GM18909 (cell line): ENCODE results near the gene DENND6A.
"Not testable (repeated sequence)": the region's sequence is repeated elsewhere in the genome, so short reads cannot be mapped to it uniquely, and the experiment has no call there.

ENCODE experiments used
- ATAC-seq: cut with Tn5 transposase; IDR thresholded peaks from one replicate; pipeline ENCODE4 v1.9.1; 2021; ENCODE audit warnings: mild to moderate bottlenecking; ENCODE audit not compliant: unreplicated experiment, poor library complexity

The DENND6A gene, protein sequence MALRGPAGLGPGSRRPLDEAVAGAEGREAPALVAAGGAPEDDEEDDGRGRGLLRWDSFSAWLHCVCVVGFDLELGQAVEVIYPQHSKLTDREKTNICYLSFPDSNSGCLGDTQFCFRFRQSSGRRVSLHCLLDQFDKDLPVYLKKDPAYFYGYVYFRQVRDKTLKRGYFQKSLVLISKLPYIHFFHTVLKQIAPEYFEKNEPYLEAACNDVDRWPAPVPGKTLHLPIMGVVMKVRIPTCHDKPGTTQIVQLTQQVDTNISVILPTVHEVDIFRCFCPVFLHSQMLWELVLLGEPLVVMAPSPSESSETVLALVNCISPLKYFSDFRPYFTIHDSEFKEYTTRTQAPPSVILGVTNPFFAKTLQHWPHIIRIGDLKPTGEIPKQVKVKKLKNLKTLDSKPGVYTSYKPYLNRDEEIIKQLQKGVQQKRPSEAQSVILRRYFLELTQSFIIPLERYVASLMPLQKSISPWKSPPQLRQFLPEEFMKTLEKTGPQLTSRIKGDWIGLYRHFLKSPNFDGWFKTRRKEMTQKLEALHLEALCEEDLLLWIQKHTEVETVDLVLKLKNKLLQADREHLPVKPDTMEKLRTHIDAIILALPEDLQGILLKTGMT

DNA sequence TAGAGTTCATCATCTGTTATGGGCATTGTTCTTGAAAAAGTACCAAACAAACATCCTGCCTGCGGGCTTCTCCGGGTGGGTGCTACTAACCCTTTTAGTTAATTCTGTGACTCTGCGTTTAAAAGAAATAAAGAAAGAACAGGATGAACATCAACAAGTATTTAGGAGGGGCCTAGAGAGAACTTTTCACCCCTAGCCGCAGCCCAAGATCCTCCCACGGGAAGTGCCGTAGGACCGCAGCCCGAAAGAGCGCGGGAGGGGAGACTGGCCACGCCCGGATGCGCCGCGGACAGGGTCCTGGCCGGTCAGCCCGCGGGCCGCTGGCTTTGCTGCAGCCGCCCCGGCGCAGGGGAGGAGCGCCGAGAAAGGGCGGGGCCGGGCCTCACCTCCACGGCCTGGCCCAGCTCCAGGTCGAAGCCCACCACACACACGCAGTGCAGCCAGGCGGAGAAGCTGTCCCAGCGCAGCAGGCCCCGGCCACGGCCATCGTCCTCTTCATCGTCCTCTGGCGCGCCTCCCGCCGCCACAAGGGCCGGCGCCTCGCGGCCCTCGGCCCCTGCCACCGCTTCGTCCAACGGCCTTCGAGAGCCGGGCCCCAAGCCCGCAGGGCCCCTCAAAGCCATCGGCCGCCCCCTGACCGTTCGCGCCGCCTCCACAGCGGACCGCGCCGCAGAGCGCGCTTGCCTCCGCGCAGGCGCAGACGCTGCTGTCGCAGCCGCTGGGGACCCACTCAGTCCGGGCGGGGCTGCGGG lies at the start of gene DENND6A:
TSS of gene DENND6A (minus strand) at position 682 of the 752 bp plus-strand sequence. CDS start at position 623, 59 bp downstream.
- peak; percentile 80 for ATAC-seq

DNA sequence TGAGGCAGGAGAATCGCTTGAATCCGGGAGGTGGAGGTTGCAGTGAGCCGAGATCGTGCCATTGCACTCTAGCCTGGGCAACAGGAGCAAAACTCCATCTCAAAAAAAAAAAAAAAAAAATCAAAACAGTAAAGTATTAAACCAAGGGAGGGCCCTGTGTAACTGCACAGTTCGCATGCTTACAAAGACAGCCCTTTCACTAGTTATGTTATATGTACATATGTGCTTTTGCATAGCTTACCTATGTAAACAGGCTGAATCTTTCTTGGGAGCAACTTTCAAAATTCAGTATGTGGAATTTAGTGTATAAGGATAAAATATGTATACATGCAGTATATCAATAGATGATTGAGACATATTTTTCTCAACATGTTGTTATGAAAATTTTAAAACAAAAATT lies 47.1 kb upstream of the DENND6A start:
- no peak for ATAC-seq

DNA sequence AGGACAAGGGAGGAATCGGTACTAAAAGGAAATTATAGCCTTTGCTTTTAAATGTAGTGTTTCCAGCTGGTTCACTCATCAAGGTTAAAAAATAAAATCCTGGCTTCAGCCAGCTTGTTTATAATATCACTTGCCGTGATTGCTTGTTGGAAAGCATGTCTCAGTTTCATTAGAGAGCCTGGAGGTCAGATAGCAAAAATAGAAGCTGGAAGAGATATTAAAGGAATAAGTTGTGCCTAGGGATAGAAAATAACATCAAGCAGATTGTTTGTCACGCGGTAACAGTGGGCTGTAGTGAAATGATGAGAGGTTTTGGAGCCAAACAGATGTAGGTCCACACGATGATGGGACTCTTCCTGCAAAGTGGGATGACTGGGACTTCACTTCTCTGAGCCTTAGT lies 45.5 kb upstream of the DENND6A start:
- no peak for ATAC-seq

DNA sequence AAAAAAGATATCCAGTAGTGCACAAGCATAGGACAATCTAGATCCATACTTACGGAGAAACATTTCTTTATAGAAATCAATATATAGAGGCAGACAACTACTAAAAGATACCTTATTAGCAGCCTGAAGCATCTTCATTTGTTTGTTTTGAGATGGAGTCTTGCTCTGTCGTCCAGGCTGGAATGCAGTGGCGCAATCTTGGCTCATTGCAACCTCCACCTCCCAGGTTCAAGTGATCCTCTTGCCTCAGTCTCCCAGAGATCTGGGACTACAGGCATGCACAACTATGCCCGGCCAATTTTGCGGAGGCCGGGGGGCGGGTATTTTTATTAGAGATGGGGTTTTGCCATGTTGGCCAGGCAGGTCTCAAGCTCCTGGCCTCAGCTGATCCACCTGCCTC lies 45.0 kb upstream of the DENND6A start:
- ATAC-seq, result no peak

DNA sequence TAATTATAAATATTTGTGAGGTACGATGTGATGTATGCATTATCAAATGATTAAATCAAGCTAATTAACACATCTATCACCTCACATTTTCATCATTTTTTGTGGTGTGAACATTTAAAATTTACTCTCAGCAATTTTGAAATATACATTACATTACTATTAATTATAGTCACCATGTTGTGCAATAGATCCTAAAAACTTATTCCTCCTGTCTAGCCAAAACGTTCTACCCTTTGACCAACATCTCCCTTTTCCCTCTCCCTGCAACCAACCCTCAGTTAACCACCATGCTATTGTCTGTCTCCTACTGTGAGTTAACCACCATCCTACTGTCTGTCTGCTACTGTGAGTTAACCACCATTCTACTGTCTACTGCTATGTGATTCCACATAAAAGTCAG lies 42.5 kb upstream of the DENND6A start:
- ATAC-seq, result no peak

DNA sequence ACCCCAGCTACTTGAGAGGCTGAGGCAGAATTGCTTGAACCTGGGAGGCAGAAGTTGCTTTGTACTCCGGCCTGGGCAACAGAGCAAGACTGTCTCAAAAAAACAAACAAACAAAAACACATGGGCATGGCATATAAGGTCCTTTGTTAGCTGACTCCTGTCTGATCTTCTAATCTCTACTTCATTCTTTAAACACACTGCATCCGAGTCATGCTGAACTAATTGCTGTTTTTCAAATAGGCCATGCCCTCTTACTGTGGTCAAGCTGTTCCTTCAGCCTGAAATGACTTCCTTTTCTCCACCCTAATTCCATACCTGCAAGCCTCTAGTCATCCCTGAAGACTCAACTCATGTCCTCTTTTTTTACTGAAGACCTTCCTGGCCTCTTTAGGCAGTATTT lies 40.9 kb upstream of the DENND6A start:
- ATAC-seq, result no peak

DNA sequence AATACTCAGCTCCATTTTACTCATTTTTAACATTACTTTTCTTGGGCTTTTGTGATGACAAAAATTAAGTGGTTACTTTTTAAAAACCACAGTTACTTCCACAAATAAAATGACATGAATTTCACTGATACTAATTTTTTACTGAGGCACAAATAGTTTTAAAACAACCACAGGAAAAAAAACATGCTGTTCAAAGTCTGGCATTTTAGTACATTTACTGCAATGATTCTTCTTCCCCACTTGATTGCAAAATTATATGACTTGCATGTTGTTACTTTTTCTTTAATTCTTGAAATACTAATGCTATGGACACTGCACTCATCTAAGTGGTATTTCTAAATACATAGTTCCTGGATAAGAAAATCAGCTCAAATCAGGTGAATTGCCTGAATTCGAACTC lies 38.4 kb upstream of the DENND6A start:
- no peak for ATAC-seq

DNA sequence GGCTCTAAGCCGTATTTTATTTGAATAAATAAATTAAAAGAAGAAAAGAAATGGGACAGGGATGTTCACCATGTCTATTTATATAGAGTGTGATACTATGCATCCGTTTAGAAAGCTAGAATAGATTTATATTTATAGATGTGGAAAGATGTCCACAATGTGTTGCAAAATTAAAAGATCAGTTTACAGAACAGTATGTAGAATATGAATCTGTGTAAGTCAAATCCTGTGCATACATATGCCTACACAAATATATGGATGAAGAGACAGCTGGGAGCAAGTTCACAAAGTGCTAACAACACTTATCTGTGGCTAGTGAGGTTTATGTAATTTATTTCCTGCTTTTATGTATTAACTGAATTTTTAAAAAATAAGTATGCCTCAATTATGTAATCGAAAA lies 37.8 kb upstream of the DENND6A start:
- ATAC-seq, result no peak

DNA sequence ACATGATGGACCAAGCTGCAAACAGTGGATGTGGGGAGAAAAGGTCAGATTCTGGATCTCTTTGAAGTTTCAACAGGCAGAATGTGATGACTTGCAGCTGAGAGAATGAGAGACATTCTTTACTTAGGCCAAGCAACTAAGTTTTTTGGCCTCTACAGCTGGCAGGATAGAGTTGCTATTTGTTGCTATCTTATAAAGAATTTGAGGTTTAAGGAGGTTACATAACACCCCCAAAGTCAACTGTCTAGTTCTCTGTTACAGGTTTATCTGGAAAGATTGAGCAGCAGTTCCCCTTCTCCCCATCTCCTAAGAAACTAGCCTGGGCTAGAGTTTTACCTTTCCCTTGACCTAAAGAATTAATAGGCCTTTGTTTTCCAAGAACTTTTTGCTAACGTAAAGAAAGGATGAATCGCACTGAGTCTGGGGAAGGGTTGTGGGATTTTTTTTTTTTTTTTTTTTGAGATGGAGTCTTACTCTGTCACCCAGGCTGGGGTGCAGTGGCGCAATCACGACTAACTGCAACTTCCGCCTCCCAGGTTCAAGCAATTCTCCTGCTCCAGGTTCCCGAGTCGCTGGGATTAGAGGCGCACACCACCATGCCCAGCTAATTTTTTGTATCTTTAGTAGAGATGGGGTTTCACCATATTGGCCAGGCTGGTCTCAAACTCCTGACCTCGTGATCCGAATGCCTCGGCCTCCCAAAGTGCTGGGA lies 36.6 kb upstream of the DENND6A start:
- no peak for ATAC-seq

DNA sequence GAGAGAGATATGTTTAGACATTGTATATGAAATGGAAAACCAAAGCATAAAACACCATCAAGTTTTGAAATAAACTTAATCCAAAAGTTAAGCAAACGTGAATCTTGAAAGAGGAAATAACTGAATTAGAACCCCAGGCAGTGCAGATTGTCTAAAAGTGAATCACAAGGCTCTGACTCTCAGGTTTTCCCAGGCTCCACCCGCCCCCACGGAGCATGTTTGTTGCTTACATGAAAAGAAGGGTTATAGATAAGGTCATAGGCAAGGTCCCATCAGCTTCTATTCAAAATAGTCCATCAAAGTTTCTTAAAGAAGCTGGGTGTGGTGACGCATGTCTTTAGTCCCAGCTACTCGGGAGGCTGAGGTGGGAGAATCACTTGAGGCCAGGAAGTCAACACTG lies 34.2 kb upstream of the DENND6A start:
- ATAC-seq, result no peak

DNA sequence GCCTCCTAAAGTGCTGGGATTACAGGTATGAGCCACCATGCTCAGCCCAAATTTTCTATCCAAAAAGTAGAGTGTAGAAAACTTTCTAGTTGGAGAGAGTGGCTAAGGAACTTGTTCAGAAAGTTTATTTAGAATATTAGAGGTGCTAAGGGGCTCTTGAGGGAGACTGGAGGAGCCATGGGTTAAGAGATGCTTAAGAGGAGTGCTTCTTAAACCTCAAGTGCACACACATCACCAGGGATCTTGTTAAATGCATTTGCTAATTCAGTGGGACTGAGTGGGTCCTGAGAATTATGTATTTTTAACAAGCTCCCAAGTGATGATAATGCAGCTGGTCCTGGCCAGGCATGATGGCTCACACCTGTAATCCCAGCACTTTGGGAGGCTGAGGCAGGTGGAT lies 33.5 kb upstream of the DENND6A start:
- no peak for ATAC-seq

DNA sequence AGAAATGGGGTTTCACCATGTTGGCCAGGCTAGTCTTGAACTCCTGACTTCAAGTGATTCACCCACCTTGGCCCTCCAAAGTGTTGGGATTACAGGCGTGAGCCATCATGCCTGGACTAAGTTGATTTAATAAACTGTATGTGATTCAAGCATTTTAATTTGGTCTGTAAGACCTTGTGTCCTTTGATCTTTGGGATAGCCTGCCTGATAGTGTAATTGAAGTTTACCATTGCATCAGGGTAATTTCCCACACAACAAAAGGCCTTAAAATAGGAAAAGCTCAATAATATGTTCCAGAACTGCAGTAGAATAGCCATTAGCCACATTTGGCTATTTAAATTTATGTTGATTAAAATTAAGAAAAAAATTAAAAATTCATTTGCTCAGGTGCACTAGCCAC lies 25.2 kb upstream of the DENND6A start:
- ATAC-seq, result no peak

DNA sequence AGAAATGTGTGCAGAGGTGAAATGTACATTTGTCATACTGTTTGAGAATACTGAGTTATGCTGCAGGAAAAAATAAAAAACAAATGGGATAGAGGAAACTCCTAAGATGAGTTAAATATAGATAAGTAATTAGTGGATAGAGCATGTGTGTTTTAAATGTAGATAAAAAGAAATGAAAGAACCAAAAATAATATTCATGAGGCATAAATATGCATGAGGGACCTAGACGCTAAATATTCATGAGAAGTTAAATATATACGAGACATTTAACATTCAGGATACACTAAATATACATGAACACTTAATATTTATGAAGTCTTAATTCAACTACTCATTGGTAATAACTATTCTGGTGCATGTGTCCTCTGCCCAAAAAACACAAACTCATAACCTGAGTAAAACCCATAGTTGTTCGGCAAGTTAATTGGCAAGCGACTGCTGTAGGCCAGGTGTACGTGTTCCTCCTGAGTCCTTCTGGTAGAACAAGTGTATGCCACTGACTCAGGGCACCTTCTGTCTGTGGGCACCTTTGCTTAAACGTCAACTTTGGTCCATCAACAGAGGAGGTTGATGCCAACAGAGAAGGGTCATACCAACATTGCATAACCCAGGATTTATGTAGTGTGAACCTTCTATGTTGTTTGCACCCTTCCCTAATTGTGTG lies 24.5 kb upstream of the DENND6A start:
- ATAC-seq, result no peak

DNA sequence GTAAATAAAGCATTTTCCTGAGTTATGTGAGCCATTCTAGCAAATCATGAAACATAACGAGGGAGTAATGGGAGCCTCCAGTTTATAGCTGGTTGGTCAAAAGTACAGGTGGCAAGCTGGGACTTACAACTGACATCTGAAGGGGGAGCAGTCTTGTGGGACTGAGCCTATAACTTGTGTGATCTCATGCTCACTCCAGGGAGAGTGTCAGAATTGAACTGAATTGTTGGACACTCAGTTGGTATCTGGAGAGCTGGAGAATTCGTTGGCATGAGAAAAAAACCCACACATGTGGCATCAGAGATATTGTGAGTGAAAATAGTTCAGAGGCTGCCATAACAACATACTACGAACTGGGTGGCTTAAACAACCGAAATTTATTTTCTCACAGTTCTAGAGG lies 22.8 kb upstream of the DENND6A start:
- no peak for ATAC-seq

DNA sequence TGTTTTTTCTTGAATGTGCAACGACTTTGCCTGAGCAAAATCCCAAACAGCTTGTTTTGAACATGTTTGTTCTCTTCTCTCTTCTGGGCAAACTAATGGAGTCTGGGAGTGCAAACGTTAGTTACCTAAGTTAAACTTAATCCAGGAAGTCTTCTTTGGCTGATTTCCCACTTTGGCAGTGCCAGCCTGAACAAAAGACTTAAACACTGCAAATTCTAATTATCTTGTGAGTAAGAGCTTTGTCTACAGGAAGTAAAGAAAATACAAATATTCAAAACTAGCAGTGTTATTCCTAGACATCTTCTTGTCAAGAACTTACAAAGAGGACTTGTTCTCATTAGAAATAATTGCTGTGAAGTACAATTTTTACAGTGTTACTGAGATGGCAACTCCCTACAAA lies 16.7 kb upstream of the DENND6A start:
- no peak for ATAC-seq

DNA sequence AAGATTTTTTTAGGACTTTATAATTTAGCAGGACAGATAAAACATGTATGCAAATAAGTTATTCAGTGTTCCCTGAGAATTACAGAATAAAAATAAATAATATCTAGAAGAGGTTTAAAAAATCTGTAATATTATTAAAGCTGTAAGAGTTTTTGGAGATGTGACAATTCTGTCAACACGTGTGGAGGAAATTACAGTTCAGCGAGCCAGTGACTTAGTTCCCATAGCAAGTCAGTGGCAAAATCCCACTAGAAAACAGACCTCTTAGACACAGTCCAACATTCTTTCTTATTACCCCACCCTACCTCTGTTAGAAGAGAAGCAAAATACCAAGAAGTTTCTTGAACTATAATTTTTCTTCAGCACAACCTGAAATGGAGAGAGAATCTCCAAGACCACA lies 16.2 kb upstream of the DENND6A start:
- ATAC-seq, result no peak

DNA sequence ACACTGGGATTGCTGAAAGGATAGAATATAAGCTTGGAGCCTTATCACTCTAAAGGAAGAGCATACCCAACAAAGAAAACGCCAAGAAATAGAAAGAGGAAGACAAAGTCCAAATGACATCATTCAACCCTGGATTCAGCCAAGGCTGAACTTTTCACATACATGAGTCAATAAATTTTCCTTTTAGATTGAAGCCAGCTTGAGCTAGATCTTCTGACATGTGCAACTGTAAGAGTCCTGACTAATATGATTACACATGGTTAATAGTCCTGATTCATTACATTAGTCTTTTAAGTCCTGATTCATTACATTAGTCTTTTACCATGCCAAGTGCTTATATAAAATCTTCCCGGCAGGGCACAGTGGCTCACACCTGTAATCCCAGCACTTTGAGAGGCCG lies 13.6 kb upstream of the DENND6A start:
- no peak for ATAC-seq

DNA sequence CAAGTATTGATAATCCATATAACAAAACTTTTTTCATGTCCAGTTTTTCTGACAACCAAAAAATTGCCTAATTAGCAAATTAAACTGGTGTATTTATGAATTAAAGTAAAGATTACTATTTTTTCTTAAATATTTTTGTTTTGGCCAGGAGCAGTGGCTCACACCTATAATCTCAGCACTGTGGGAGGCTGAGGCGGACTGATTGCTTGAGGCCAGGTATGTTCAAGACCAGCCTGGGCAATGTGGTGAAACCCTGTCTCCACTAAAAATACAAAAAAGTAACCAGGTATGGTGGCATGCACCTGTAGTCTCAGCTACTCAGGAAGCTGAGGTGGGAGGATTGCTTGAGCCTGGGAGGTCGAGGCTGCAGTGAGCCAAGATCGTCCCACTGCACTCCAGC lies 12.5 kb upstream of the DENND6A start:
- not testable (repeated sequence) for ATAC-seq

DNA sequence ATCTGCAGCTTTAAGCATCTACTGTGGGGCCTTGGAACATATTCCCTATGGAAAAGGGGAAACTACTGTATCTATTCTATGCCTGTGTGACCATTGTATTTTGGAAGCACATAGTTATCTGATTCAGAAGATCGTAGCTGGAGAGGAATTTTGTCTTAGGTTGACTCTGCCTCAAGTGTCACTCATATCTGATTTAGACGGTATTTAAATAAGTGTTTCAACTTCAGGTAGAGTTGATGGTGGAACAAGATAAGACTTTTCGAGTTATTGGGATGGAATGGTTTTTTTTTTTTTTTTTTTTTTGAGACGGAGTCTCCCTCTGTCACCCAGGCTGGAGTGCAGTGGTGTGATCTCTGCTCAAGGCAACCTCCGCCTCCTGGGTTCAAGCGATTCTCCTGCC lies 8.9 kb upstream of the DENND6A start:
- ATAC-seq, result no peak

DNA sequence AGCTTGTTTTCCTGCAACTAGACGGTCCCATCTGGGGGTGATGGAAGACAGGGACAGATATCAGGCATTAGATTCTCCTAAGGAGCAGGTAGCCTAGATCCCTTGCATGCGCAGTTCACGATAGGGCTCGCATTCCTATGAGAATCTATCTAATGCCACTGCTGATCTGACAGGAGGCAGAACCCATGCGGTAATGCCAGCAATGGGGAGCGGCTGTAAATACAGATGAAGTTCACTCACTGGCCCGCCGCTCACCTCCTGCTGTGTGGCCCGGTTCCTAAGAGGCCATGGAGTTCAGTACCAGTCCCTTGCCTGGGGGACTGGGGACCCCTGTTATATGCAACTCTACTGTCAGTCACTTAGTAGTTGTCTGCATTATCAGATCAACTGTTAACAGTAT lies 7.9 kb upstream of the DENND6A start:
- ATAC-seq, result no peak
